ENCODE results near the gene MATN1. TPM values are rescaled to one million over a fixed set of nuclear protein-coding genes. Genes with fewer than 3 reads are reported as not detected.

MATN1 gene
- total and polyA plus RNA-seq, 4 donors: 0.19 TPM; not detected in 3

- Histone ChIP-seq H3K36me3 (ENCODE audit: control insufficient read depth in 4 of 4, insufficient read depth in 3 of 4, low read depth in 1 of 4, low read length in 3 of 4) (peaks cover 0 to 12% (median 4%) of the 10 kb centered on the region in 4 donors), H3K4me1 (ENCODE audit: control insufficient read depth in 4 of 4, insufficient read depth in 4 of 4, low read length in 3 of 4) (no peaks in the 10 kb centered on the region), H3K27ac (ENCODE audit: low read depth in 1 of 2, low read length in 2 of 2) (no peak overlapping the region), H3K27me3 (ENCODE audit: control insufficient read depth in 4 of 4, insufficient read depth in 4 of 4, low read length in 3 of 4) (no peaks in the 10 kb centered on the region), H3K9ac (ENCODE audit: low read depth in 1 of 2, low read length in 2 of 2) (no peak overlapping the region), H3K9me3 (ENCODE audit: control insufficient read depth in 4 of 4, low read length in 3 of 4) (no peaks in the 10 kb centered on the region), H3K4me3 (ENCODE audit: low read depth in 1 of 3, low read length in 3 of 3) (no peak overlapping the region)
- 81% methylated on average over 10 of the region's 10 CpGs for WGBS
- no peak for DNase-seq (ENCODE audit: low spot score)
- TF ChIP-seq GABPA (IDR thresholded peaks at IDR 0.05 in 1 of 2, conservative IDR thresholded peaks at IDR 0.05 in 1 of 2) (no peak), ZBTB33 (IDR thresholded peaks at IDR 0.05) (no peak), SP1 (IDR thresholded peaks at IDR 0.05) (no peak), MAX (IDR thresholded peaks at IDR 0.05) (no peak), RAD21 (IDR thresholded peaks at IDR 0.05) (no peak), HNF4G (IDR thresholded peaks at IDR 0.05) (no peak), NR2F2 (IDR thresholded peaks at IDR 0.05) (no peak), ATF3 (IDR thresholded peaks at IDR 0.05) (no peak), CTCF (IDR thresholded peaks at IDR 0.05; ENCODE audit: low read depth, low read length, missing input control) (no peak), RXRA (IDR thresholded peaks at IDR 0.05) (no peak), EGR1 (IDR thresholded peaks at IDR 0.05; ENCODE audit: low read depth in 2 of 2) (no peak)
Measured at GRCh38 chr1:30731109-30731805, 7.9 kb upstream of the MATN1 start.

GRCh38 chr1:30730346-30731108 is 7.1 kb upstream of the MATN1 start:
- Histone ChIP-seq H3K27ac (ENCODE audit: low read depth in 1 of 2, low read length in 2 of 2) (no peak overlapping the region), H3K27me3 (ENCODE audit: control insufficient read depth in 4 of 4, insufficient read depth in 4 of 4, low read length in 3 of 4) (no peaks in the 10 kb centered on the region)
- WGBS: 71% methylated on average over 23 of the region's 23 CpGs
- TF ChIP-seq ATF3 (IDR thresholded peaks at IDR 0.05): no peak
- TF ChIP-seq TAF1 (conservative IDR thresholded peaks at IDR 0.05): no peak
- no peak for TF ChIP-seq EGR1 (IDR thresholded peaks at IDR 0.05; ENCODE audit: low read depth in 2 of 2)
- no peak for TF ChIP-seq GABPA (IDR thresholded peaks at IDR 0.05 in 1 of 2, conservative IDR thresholded peaks at IDR 0.05 in 1 of 2)
- no peak for TF ChIP-seq SP1 (IDR thresholded peaks at IDR 0.05)
- TF ChIP-seq CTCF (IDR thresholded peaks at IDR 0.05; ENCODE audit: low read depth, low read length, missing input control): no peak
- TF ChIP-seq REST (IDR thresholded peaks at IDR 0.05): no peak
- TF ChIP-seq JUND (IDR thresholded peaks at IDR 0.05): no peak
- no peak for TF ChIP-seq RAD21 (IDR thresholded peaks at IDR 0.05)
- no peak for TF ChIP-seq HNF4A (conservative IDR thresholded peaks at IDR 0.05)
- no peak for TF ChIP-seq MAX (IDR thresholded peaks at IDR 0.05)
- TF ChIP-seq ZBTB33 (IDR thresholded peaks at IDR 0.05): no peak

More at GRCh38 chr1:30730346-30731108, 7.1 kb upstream of the MATN1 start:
- no peak overlapping the region for H3K9ac ChIP-seq (ENCODE audit: low read depth in 1 of 2, low read length in 2 of 2)
- peaks cover 1 to 9% (median 4%) of the 10 kb centered on the region in 4 donors for H3K36me3 ChIP-seq (ENCODE audit: control insufficient read depth in 4 of 4, insufficient read depth in 3 of 4, low read depth in 1 of 4, low read length in 3 of 4)
- no peaks in the 10 kb centered on the region for H3K9me3 ChIP-seq (ENCODE audit: control insufficient read depth in 4 of 4, low read length in 3 of 4)
- H3K4me1 ChIP-seq (ENCODE audit: control insufficient read depth in 4 of 4, insufficient read depth in 4 of 4, low read length in 3 of 4): no peaks in the 10 kb centered on the region
- no peak overlapping the region for H3K4me3 ChIP-seq (ENCODE audit: low read depth in 1 of 3, low read length in 3 of 3)
- no peak for DNase-seq (ENCODE audit: low spot score)
